HG02938 (cell line): ENCODE measurements around the gene PAN3.

Experiments used
- ATAC-seq: cut with Tn5 transposase; IDR thresholded peaks from one replicate; pipeline ENCODE4 v1.9.1; 2021; ENCODE audit warnings: mild to moderate bottlenecking, moderate library complexity; ENCODE audit not compliant: unreplicated experiment

The PAN3 gene

DNA sequence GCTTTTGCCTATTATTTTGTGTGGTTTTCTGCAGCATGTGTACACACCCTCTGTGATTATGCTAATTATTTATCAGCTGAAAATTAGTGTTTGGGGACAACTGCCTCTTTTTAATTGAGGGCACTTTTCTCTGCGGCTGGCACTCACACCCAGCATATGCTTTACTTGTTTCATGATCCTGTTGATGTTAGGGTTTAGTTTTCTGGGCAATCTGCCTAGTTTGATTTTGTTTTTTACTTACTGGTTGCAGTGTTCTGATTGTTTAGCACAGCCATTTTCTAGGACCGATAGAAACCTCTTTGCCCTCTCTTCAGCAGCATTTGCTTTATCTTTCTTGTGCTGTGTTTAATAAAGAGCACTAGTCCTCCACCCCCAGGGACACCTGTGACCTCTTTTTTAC, 161.6 kb downstream of the PAN3 start:
- ATAC-seq = no peak

GRCh38 chr13:28301839-28302238, 163.5 kb downstream of the PAN3 start:
- ATAC-seq = no peak

GRCh38 chr13:28306325-28306724, 168.0 kb downstream of the PAN3 start:
- ATAC-seq = no peak

- no peak for ATAC-seq
Measured at GRCh38 chr13:28313579-28313978, 175.2 kb downstream of the PAN3 start.

GRCh38 chr13:28314879-28315278, 176.5 kb downstream of the PAN3 start:
- no peak for ATAC-seq

DNA sequence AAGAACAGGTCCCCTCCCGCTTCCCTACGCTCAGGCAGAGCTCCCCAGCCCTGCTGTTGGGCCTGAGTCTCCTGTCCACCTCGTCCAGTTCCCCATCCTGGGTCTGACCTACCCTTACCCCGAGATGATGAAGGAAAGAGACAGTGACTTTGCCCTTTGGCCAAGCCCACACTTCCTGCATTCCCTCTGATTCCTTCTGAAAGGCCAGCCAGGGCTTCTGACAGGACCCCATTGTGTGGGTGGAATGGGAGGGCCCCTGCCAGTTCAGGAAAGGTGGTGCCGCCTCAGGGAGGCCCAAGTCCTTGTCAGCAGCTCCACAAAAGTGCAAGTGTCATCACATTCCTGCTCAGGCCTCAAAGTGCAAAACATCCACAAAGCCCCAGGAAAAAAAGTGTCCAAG, 177.8 kb downstream of the PAN3 start:
- no peak for ATAC-seq

DNA sequence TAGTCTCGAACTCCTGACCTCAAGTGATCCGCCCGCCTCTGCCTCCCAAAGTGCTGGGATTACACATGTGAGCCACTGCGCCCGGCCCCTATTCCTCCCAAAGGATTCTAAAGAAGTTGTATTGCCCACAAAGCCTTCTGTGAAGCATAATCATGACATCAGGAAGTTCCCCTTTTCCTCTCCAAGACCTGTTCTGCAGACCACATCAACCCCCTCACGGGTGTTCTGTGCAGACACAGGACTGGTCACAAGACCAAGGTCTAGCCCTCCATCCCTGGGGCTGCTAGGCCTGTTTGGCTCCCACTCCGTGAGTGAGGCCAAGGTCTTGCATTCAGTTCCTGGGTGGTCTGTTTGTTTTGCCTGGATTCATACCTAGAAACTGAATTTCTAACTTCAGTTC, 178.5 kb downstream of the PAN3 start:
- ATAC-seq = no peak

DNA sequence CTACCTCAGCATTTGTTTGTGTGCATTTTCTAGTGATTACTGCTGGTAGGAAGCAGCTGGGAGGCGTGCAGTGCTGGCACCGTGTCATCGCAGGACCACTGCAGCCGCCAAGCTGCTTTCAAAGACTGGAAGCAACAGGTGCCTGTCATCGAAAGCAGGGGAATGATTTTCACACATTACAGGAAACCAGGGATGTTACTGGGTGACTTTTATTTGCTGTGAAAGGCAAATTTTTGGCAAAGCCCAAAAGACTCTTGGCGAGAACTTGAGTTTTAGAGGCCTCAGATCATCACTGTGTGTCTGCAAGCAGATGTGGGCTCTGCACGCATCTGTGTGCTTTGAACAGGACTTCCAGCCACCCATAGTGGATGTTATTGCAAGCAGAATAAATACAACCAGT, 180.2 kb downstream of the PAN3 start:
- no peak for ATAC-seq

DNA sequence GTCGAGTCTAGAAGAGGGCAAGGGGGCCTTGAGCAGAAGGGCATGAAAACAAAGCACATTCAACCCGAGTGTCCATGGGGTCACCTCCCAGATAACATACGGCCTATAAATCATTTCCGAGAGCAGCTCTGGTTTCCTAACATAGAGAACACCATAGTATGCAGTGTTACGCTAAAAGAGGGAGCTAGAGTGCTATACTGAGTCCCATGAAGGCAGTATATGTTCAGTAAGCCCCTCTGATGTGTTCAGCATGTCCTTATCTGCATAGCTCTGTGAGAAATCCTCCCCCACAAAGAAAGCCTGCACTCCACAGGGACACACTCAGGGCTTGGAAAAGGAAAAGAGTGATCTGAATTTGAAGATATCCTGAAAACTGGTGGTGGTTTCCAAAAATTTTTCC, 181.2 kb downstream of the PAN3 start:
- ATAC-seq = no peak

DNA sequence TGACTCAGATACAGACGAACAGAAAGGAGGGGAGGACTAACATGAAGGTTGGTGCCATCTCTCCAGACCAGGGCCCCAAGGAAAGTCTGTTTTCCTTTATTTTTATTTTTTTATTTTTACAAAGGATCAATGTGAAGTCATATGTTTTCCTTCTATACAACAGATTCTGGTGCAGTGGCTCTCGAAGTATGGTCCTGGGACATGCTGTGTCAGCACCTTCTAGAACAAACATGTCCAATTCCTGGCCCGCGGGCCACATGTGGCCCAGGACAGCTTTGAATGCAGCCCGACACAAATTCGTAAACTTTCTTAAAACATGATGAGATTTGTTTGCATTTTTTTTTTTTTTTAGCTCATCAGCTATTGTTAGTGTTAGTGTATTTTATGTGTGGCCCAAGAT, 181.9 kb downstream of the PAN3 start:
- no peak for ATAC-seq

DNA sequence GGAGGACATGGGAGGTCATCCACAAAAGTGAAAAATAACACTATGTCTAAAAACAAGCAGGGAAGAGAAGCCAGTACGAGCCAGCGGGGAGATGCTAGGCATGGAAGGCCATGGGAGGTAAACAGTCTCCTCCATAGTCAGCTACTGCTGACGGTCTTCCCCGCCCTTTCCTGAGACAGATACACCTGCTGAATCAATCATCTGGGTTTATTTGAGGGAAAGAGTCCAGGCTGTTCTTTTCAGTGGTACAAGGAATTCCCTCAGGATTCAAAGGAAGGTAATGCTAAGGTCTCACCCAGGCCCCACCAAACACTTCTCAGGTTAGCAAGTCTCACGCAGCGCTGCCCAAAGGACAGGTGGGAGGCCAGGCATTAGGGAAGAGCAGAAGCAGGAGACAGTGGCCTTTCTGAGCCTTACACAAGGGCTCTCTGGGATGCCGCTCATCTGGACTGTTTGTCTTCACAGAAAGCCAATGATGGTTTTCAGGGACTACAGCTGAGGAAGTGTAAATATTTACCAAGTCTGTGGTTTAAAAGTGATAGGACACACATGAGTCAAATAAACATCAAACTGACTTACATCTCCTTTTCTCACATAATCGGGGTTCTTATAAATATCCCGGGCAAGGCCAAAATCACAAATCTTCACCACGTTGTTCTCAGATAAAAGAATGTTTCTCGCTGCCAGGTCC, 182.7 kb downstream of the PAN3 start:
- ATAC-seq = no peak

GRCh38 chr13:28321756-28322155, 183.4 kb downstream of the PAN3 start:
- ATAC-seq = no peak

- ATAC-seq = no peak
Measured at GRCh38 chr13:28322256-28322905, 184.0 kb downstream of the PAN3 start.

DNA sequence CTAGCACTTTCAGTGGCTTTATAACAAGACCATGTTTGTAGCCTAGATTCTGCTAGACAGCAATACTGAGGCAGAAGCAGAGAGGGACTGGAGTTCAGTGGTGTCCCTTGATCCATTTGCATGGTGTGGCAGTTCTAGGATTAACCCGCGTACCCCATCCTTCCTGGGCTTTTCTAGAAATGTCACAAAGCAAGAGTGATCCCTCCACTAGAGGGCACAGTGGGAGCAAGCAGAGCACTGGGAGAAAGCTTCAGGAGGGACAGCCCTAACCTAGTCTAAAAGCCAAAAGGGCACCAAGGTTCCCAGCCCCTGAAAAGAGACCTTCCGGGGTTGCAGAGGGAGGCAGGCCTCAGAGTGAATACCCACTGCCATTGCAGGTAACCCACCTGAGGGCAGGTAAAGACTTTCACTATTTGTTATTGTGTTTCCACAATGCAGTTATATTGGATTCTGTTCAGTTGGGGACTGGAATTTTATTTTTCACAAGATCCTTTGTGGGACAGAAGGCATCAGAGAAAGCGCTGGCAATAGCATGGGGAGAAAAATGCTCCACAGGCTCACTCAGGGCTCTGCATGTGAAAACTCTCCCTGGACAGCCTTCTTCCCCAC, 185.9 kb downstream of the PAN3 start:
- no peak for ATAC-seq

DNA sequence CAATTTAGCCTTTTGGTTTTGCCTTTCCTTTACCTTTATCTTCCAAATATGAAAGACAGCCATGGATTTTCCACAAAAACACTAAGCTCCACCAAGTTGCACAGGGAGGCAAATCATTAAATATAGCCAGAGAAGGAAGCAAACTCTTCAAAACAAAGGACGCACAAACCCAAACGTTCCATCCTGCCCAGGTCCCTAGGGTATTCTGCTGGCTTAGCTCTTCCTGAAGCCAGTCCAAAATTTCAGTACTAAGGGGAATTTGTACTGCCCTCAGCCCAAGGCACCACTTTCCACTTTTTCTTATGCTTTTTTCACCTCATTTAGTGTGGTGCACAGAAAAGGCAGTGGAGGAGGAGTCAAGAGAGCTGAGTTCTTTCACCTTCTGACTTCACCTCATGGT, 186.7 kb downstream of the PAN3 start:
- ATAC-seq = no peak

- ATAC-seq = no peak
Measured at GRCh38 chr13:28326056-28326455, 187.7 kb downstream of the PAN3 start.

DNA sequence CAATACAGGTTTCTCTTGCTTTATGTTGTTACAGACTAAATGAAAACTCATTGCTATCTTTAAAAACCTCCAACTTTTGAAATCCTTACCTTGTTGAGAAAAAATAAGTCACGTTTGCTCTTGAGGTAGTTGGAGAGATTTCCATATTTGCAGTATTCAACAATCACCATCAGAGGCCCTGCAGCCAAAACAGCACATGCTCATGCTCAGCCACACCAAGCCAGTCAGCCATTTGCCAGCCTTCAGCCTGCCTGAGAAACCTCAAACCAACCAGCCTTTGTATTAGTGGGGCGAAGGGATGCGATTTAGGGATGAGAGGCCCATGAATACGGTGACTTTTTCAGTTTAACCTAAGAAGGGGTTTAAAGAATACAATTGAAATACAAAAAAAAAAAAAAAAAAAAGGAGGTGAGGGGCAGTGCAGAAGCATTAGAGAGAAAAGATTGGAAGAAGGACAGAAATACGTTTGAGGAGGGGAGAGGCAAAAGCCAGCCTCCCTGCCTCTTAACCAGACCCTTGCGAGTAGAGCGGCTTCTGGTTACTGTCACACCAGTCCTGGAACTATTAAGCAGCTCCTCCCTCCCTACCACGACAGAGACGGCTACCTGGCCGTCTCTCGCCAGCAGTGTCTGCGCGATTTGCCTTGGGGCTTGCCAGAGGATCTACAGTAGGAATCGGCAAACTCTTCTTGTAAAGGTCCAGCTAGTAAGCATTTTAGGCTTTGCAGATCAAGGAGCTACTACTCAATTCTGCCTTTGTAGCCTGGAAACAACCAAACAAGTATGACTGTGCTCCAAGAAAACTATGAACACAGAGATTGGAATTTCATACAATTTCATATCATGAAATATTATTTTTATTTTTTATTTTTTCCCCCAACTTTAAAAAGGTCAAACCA, 189.3 kb downstream of the PAN3 start:
- no peak for ATAC-seq

GRCh38 chr13:28328271-28328607, 189.9 kb downstream of the PAN3 start:
- ATAC-seq = no peak

GRCh38 chr13:28329395-28330158, 191.2 kb downstream of the PAN3 start:
- no peak for ATAC-seq

DNA sequence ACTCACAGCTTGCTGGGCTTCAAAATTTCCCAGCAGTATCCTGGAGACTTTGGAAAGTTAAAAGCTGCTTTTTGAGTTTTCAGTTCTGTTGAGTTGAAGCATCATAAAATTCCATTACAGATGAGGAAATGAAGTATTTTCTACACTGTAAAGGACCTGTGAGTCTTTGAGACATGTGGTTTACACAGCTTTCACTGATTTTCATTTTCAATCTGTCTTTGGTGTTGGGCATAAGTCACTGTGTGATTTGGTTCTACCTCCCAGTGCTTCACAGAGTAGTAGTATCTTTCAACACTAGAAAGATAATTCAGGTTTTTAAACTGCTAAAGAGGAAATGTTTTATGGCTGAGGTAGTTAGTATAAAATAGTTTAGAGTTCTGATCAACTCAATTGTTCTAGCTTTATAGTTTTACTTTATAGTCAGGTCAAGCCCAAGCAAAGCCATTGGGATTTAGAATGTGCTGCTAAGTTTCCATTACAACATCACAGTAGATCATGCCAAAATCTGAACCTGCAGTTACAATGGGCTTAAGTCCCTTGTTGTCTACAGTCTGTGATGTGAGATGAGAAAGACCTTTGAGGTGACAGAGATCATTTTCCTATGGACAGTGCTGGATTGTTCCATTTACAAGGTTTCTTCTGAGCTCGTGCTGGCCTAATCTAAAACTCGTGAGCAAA, 195.0 kb downstream of the PAN3 start:
- no peak for ATAC-seq
